ENCODE data around the gene TIAM2.
A peak's percentile ranks its signal among the peaks of the same experiment; 100 is the strongest.

Gene TIAM2

GRCh38 chr6:155234687-155235086 lies 239.6 kb downstream of the TIAM2 start:
- DNase-seq (ENCODE audit: low spot score): no peak

- DNase-seq (ENCODE audit: low spot score): no peak
These were observed 240.0 kb downstream of the TIAM2 start for GRCh38 chr6:155235087-155235486.

GRCh38 chr6:155237613-155238012 lies 242.5 kb downstream of the TIAM2 start:
- no peak for DNase-seq (ENCODE audit: low spot score)

GRCh38 chr6:155240905-155241600 lies 245.9 kb downstream of the TIAM2 start:
- DNase-seq (ENCODE audit: low spot score): no peak

- no peak for DNase-seq (ENCODE audit: low spot score)
These were observed 246.9 kb downstream of the TIAM2 start for GRCh38 chr6:155241966-155242365.

- DNase-seq (ENCODE audit: low spot score): no peak
These were observed 249.3 kb downstream of the TIAM2 start for GRCh38 chr6:155244434-155244833.

- DNase-seq (ENCODE audit: low spot score): no peak
These were observed 250.1 kb downstream of the TIAM2 start for GRCh38 chr6:155245193-155245592.

- no peak for DNase-seq (ENCODE audit: low spot score)
These were observed 250.7 kb downstream of the TIAM2 start for GRCh38 chr6:155245831-155246230.

GRCh38 chr6:155246825-155247224 lies 251.7 kb downstream of the TIAM2 start:
- DNase-seq (ENCODE audit: low spot score): no peak

- no peak for DNase-seq (ENCODE audit: low spot score)
These were observed 252.5 kb downstream of the TIAM2 start for GRCh38 chr6:155247618-155248007.

GRCh38 chr6:155248008-155249001 lies 253.2 kb downstream of the TIAM2 start:
- DNase-seq (ENCODE audit: low spot score): peak; percentile 10

- no peak for DNase-seq (ENCODE audit: low spot score)
These were observed 255.7 kb downstream of the TIAM2 start for GRCh38 chr6:155250701-155251381.

- DNase-seq (ENCODE audit: low spot score): no peak
These were observed 257.5 kb downstream of the TIAM2 start for GRCh38 chr6:155252581-155252980.

GRCh38 chr6:155253337-155253736 lies 258.2 kb downstream of the TIAM2 start:
- DNase-seq (ENCODE audit: low spot score): no peak

GRCh38 chr6:155254139-155254538 lies 259.0 kb downstream of the TIAM2 start:
- no peak for DNase-seq (ENCODE audit: low spot score)

- no peak for DNase-seq (ENCODE audit: low spot score)
These were observed 261.1 kb downstream of the TIAM2 start for GRCh38 chr6:155256122-155256795.

GRCh38 chr6:155257796-155258195 lies 262.7 kb downstream of the TIAM2 start:
- DNase-seq (ENCODE audit: low spot score): no peak

GRCh38 chr6:155259204-155259603 lies 264.1 kb downstream of the TIAM2 start:
- DNase-seq (ENCODE audit: low spot score): no peak

GRCh38 chr6:155259897-155260296 lies 264.8 kb downstream of the TIAM2 start:
- no peak for DNase-seq (ENCODE audit: low spot score)

- no peak for DNase-seq (ENCODE audit: low spot score)
These were observed 265.6 kb downstream of the TIAM2 start for GRCh38 chr6:155260686-155261085.

GRCh38 chr6:155261111-155261900 lies 266.2 kb downstream of the TIAM2 start:
- no peak for DNase-seq (ENCODE audit: low spot score)
